OCI-LY1 (cell line): ENCODE measurements around the gene EVI5L.
A peak's percentile ranks its signal among the peaks of the same experiment; 100 is the strongest.

Source experiments
- H2AFZ ChIP-seq: fragments of 200-600 bp; sonication (generic), shearing (Covaris generic); 2 replicates; pipeline ENCODE4 v1.6.0; 2014; ENCODE audit warnings: antibody characterized with exemption, mild to moderate bottlenecking, low read length
- H3F3A ChIP-seq: fragments of 200-600 bp; sonication (generic), shearing (Covaris generic); 2 replicates; pipeline ENCODE4 v1.6.0; 2014; ENCODE audit warnings: mild to moderate bottlenecking, antibody characterized with exemption, low read length, moderate library complexity; ENCODE audit not compliant: insufficient read depth
- H3K27ac ChIP-seq: fragments of 200-600 bp; sonication (generic); 2 replicates; pipeline ENCODE4 v1.5.1; 2014; ENCODE audit warnings: low read length, mixed run types, mild to moderate bottlenecking, low read depth; ENCODE audit not compliant: poor library complexity, severe bottlenecking
- H3K27me3 ChIP-seq: fragments of 200-600 bp; sonication (generic); 2 replicates; pipeline ENCODE4 v1.6.0; 2014; ENCODE audit warnings: antibody characterized with exemption, mild to moderate bottlenecking, low read length, moderate library complexity; ENCODE audit not compliant: insufficient read depth
- H3K36me3 ChIP-seq: fragments of 200-600 bp; sonication (generic); 2 replicates; pipeline ENCODE4 v1.6.1; 2014; ENCODE audit warnings: mild to moderate bottlenecking, antibody characterized with exemption, low read length, moderate library complexity, mixed read lengths; ENCODE audit not compliant: insufficient read depth
- H3K4me1 ChIP-seq: fragments of 200-600 bp; sonication (generic); 2 replicates; pipeline ENCODE4 v1.5.1; 2014; ENCODE audit warnings: mild to moderate bottlenecking, low read length, moderate library complexity; ENCODE audit not compliant: insufficient read depth, severe bottlenecking
- H3K4me2 ChIP-seq: fragments of 200-600 bp; sonication (generic), shearing (Covaris generic); 2 replicates; pipeline ENCODE4 v1.6.1; 2014; ENCODE audit warnings: low read length
- H3K4me3 ChIP-seq: fragments of 200-600 bp; sonication (generic); 2 replicates; pipeline ENCODE4 v1.5.1; 2014; ENCODE audit warnings: low read length, low read depth, mild to moderate bottlenecking, mixed read lengths; ENCODE audit not compliant: poor library complexity, severe bottlenecking
- H3K79me2 ChIP-seq: fragments of 200-600 bp; shearing (Covaris generic); 2 replicates; pipeline ENCODE4 v1.6.1; 2016; ENCODE audit warnings: mixed run types, low read length, mixed read lengths; ENCODE audit not compliant: insufficient read depth
- H3K9ac ChIP-seq: fragments of 200-600 bp; sonication (generic), shearing (Covaris generic); 2 replicates; pipeline ENCODE4 v1.6.1; 2014; ENCODE audit warnings: mild to moderate bottlenecking, low read length, mixed read lengths
- H3K9me2 ChIP-seq: fragments of 200-600 bp; sonication (generic), shearing (Covaris generic); 2 replicates; pipeline ENCODE4 v1.6.1; 2014; ENCODE audit warnings: low read depth, mild to moderate bottlenecking, low read length, mixed read lengths
- H3K9me3 ChIP-seq: fragments of 200-600 bp; shearing (Covaris generic); 2 replicates; pipeline ENCODE4 v1.6.1; 2014; ENCODE audit warnings: low read length, mixed read lengths
- H4K20me1 ChIP-seq: fragments of 200-600 bp; sonication (generic), shearing (Covaris generic); 2 replicates; pipeline ENCODE4 v1.6.0; 2016; ENCODE audit warnings: mild to moderate bottlenecking, low read length; ENCODE audit not compliant: insufficient read depth
- EZH2 ChIP-seq: fragments of 200-600 bp; sonication (generic), shearing (Covaris generic); IDR thresholded peaks from 2 replicates; pipeline ENCODE4 v1.8.0; 2017; ENCODE audit warnings: borderline replicate concordance, mixed run types, mild to moderate bottlenecking, antibody characterized with exemption, low read length, moderate library complexity, mixed read lengths
- TF ChIP-seq, protein P1 (sequence below): fragments of 200-600 bp; sonication (generic), shearing (Covaris generic); IDR thresholded peaks from 2 replicates; pipeline ENCODE4 v1.5.1; 2017; ENCODE audit warnings: mild to moderate bottlenecking, antibody characterized with exemption, low read length, moderate library complexity, mixed read lengths

Gene EVI5L

DNA sequence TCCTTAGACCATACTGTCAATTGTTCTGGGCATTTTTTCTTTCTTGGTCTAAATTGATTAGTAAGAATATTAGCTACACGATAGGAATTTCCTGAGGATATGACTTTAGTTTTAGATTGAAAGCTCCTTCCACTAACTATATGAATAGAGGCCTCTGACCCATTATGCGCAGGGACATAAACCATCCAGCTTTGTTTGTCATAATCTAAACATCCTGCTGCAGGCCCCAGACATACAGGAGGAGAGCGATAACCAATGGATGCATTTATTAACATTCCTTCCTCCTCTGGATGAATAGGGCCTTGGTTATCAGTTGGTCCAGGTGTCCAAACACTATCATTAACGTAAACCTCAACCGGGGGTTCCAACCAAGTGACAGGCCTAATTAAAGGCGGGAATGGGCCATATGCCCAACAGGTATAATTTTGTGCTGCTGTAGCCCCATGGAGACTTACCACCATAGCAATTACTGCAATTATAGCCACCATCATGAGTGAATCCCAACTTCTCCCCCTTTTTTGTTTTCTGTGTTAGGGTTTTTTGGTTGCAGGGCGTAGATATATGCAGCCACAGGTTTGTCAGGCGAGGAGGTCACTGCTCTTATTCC is 34.4 kb upstream of the EVI5L start:
- Histone ChIP-seq H3K9me2 (no peaks in the 10 kb centered on the region), H3K4me3 (no peak overlapping the region), H3K27me3 (no peaks in the 10 kb centered on the region; the same call in 1 of the 2 replicates), H3F3A (no peaks in the 10 kb centered on the region), H3K4me2 (no peak overlapping the region), H3K9me3 (no peaks in the 10 kb centered on the region), H3K36me3 (no peaks in the 10 kb centered on the region), H3K79me2 (no peaks in the 10 kb centered on the region), H4K20me1 (no peaks in the 10 kb centered on the region), H3K9ac (no peak overlapping the region), H2AFZ (no peak overlapping the region), H3K27ac (no peak overlapping the region), H3K4me1 (no peaks in the 10 kb centered on the region)
- TF ChIP-seq, protein P1, sequence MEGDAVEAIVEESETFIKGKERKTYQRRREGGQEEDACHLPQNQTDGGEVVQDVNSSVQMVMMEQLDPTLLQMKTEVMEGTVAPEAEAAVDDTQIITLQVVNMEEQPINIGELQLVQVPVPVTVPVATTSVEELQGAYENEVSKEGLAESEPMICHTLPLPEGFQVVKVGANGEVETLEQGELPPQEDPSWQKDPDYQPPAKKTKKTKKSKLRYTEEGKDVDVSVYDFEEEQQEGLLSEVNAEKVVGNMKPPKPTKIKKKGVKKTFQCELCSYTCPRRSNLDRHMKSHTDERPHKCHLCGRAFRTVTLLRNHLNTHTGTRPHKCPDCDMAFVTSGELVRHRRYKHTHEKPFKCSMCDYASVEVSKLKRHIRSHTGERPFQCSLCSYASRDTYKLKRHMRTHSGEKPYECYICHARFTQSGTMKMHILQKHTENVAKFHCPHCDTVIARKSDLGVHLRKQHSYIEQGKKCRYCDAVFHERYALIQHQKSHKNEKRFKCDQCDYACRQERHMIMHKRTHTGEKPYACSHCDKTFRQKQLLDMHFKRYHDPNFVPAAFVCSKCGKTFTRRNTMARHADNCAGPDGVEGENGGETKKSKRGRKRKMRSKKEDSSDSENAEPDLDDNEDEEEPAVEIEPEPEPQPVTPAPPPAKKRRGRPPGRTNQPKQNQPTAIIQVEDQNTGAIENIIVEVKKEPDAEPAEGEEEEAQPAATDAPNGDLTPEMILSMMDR = no peak
- TF ChIP-seq EZH2 = no peak

DNA sequence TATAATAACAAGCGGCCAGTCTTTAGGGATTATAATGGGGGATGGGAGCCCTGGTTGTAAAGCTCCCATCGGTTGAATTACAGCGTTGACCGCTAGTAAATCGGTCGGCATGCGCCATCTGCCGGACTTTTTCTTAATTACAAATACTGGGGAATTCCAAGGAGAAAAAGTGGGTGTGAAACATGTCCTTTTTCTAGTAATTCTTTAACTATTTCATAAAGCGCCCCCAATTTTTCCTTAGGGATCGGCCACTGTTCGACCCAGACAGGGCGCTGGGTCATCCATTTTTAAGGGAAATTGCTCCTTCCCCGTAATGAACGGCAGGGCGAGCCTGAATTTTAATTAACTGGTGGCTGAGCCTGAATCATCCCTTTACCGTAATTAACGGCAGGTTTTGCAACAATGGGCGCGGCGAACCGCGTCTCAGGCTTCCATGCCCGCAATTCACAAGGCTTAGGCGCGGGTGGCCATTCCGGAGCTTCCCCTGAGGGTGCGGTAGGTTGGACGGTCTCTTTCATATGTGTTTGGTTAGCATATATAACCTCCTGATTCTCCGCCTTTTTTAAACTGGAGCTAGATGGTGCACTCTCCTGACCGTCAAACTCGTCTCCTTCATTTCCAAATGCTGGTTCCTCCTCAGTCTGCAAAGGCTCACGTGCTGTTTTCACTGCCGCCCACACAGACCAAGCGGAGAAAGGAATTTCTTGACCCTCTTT is 30.2 kb upstream of the EVI5L start:
- Histone ChIP-seq H2AFZ (no peak overlapping the region), H3F3A (no peaks in the 10 kb centered on the region), H3K4me2 (no peak overlapping the region), H3K79me2 (no peaks in the 10 kb centered on the region), H3K4me1 (no peaks in the 10 kb centered on the region), H3K36me3 (no peaks in the 10 kb centered on the region), H3K9me3 (no peaks in the 10 kb centered on the region), H3K27me3 (no peaks in the 10 kb centered on the region; the same call in 1 of the 2 replicates), H3K4me3 (no peak overlapping the region), H3K9me2 (no peaks in the 10 kb centered on the region), H3K9ac (no peak overlapping the region), H4K20me1 (no peaks in the 10 kb centered on the region), H3K27ac (no peak overlapping the region)
- TF ChIP-seq, protein P1 = peak; percentile 66
- TF ChIP-seq EZH2 = no peak

DNA sequence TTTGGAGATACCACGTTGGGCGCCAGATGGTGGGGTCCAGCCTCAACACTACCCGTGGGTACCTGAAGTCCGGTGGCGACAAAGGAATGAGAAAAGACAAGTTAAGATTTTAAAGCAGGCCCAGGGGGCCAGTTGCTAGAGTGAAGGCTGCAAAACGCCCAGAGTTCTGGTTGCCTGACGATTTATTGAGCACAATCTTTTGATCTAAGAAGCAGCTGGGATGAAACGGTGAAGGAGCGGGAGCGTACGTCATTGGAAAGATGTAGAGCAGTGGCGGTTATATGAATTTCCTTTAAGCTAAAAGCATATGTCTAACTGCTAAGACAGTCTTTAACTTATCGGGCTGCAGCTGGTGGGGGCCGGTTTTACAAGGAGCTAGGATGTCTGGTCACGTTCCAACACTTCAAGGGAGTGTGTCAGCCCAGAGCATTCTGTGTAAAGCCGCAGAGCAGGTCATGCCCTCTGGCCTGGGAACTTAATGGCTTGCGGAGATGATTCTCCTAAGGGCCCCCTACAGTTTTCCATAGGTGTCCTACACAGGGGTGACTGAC is 28.9 kb upstream of the EVI5L start:
- Histone ChIP-seq H4K20me1 (no peaks in the 10 kb centered on the region), H3K4me1 (no peaks in the 10 kb centered on the region), H3K9me3 (no peaks in the 10 kb centered on the region)

More for the DNA sequence above, 28.9 kb upstream of the EVI5L start:
- H3K36me3 ChIP-seq = no peaks in the 10 kb centered on the region
- no peaks in the 10 kb centered on the region for H3K79me2 ChIP-seq
- no peak overlapping the region for H3K4me3 ChIP-seq
- H3K27me3 ChIP-seq = no peaks in the 10 kb centered on the region; the same call in 1 of the 2 replicates
- no peak overlapping the region for H2AFZ ChIP-seq
- TF ChIP-seq EZH2 = no peak
- H3K9ac ChIP-seq = no peak overlapping the region
- no peak overlapping the region for H3K4me2 ChIP-seq
- H3K27ac ChIP-seq = no peak overlapping the region
- no peaks in the 10 kb centered on the region for H3F3A ChIP-seq
- no peaks in the 10 kb centered on the region for H3K9me2 ChIP-seq
